Measurements from ENCODE around the gene AQP10. TPM values are rescaled to one million over a fixed set of nuclear protein-coding genes. Genes with fewer than 3 reads are reported as not detected.

AQP10 gene
- total RNA-seq, 1 donor from 2014 or later, result 0.16 TPM

- peak; percentile 63 for DNase-seq
- TF ChIP-seq, protein P1, sequence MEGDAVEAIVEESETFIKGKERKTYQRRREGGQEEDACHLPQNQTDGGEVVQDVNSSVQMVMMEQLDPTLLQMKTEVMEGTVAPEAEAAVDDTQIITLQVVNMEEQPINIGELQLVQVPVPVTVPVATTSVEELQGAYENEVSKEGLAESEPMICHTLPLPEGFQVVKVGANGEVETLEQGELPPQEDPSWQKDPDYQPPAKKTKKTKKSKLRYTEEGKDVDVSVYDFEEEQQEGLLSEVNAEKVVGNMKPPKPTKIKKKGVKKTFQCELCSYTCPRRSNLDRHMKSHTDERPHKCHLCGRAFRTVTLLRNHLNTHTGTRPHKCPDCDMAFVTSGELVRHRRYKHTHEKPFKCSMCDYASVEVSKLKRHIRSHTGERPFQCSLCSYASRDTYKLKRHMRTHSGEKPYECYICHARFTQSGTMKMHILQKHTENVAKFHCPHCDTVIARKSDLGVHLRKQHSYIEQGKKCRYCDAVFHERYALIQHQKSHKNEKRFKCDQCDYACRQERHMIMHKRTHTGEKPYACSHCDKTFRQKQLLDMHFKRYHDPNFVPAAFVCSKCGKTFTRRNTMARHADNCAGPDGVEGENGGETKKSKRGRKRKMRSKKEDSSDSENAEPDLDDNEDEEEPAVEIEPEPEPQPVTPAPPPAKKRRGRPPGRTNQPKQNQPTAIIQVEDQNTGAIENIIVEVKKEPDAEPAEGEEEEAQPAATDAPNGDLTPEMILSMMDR (IDR thresholded peaks at IDR 0.05; ENCODE audit: borderline replicate concordance), result peak; percentile 65
- H3K36me3 ChIP-seq, result no peaks in the 10 kb centered on the region
- intact Hi-C loops (cut with micrococcal nuclease), result no loop called here
- peak overlapping the region; percentile 90 for H3K27ac ChIP-seq (replicated peaks)
- peaks cover 62% of the 10 kb centered on the region for H3K4me1 ChIP-seq
- no peaks in the 10 kb centered on the region for H3K9me3 ChIP-seq (replicated peaks)
- H3K27me3 ChIP-seq (ENCODE audit: low read depth), result no peaks in the 10 kb centered on the region
- peak overlapping the region; percentile 85 for H3K4me3 ChIP-seq
These were observed 5.0 kb downstream of the AQP10 start for GRCh38 chr1:154325583-154326545.

DNA sequence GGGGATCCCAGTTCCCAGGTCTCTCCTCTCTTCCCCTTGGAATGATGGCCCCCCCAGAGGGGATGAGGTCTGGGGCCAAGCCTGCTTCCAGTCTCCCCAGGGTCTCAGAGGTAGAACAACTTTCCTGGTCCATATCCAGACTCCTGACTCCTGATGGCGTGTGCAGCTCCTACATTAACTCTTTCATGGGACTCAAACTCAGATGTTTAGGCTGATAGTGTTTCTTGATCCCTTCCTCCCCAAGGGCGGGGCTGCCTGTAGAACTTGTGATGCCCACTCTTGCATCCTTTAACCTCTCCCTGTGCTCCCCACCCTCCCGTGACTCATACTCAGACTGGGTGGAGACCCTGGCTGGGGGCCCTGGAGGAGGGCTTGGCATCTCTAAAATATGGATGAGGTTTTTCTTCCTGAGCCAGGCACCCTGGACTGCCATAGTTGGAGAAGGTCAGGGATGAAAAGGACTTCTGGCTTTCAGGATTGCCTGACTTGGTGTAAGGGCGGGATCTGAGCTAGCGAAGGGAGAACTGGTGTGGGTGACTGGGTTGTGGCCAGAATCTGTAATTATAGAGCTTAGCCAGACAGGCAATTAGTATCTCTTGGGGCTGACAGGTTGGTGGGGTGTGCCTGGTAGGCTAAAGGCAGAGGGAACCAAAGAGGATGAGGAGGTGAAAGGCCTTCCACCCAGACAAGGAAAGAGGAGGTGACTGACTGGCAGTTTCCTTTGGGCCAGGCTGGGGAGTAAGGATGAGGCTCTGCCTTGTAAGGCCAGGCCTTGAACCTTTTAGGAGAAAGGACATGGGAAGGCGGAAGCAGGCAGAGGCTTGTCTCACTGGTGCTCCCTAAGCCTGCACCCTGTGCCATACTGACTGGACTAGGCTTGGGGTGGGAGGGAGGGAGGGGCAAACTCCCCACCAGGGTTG lies 5.9 kb downstream of the AQP10 start:
- Histone ChIP-seq H3K4me1 (peaks cover 56% of the 10 kb centered on the region), H3K27ac (replicated peaks) (peak overlapping the region; percentile 90), H3K27me3 (ENCODE audit: low read depth) (no peaks in the 10 kb centered on the region), H3K36me3 (peaks cover 8% of the 10 kb centered on the region), H3K4me3 (peak overlapping the region; percentile 85), H3K9me3 (replicated peaks) (no peaks in the 10 kb centered on the region)
- TF ChIP-seq, protein P1 (IDR thresholded peaks at IDR 0.05; ENCODE audit: borderline replicate concordance), result peak; percentile 39
- intact Hi-C loops (cut with micrococcal nuclease), result no loop called here
- DNase-seq, result peak; percentile 38

GRCh38 chr1:154327466-154328317 lies 6.8 kb downstream of the AQP10 start:
- Histone ChIP-seq H3K27me3 (ENCODE audit: low read depth) (no peaks in the 10 kb centered on the region), H3K9me3 (replicated peaks) (no peaks in the 10 kb centered on the region), H3K27ac (replicated peaks) (peak overlapping the region; percentile 90), H3K4me3 (peak overlapping the region; percentile 66), H3K36me3 (peaks cover 16% of the 10 kb centered on the region), H3K4me1 (peaks cover 56% of the 10 kb centered on the region)
- DNase-seq, result no peak
- intact Hi-C loops (cut with micrococcal nuclease), result no loop called here
- TF ChIP-seq, protein P1 (IDR thresholded peaks at IDR 0.05; ENCODE audit: borderline replicate concordance), result no peak

GRCh38 chr1:154328318-154329151 lies 7.6 kb downstream of the AQP10 start:
- TF ChIP-seq, protein P1 (IDR thresholded peaks at IDR 0.05; ENCODE audit: borderline replicate concordance), result no peak
- Histone ChIP-seq H3K27me3 (ENCODE audit: low read depth) (no peaks in the 10 kb centered on the region), H3K36me3 (peaks cover 24% of the 10 kb centered on the region), H3K9me3 (replicated peaks) (no peaks in the 10 kb centered on the region), H3K4me1 (peaks cover 56% of the 10 kb centered on the region), H3K4me3 (peak overlapping the region; percentile 66), H3K27ac (replicated peaks) (peak overlapping the region; percentile 90)
- intact Hi-C loops (cut with micrococcal nuclease), result no loop called here
- DNase-seq, result peak; percentile 85
